Measurements from ENCODE around the gene ADAM22.

DNA sequence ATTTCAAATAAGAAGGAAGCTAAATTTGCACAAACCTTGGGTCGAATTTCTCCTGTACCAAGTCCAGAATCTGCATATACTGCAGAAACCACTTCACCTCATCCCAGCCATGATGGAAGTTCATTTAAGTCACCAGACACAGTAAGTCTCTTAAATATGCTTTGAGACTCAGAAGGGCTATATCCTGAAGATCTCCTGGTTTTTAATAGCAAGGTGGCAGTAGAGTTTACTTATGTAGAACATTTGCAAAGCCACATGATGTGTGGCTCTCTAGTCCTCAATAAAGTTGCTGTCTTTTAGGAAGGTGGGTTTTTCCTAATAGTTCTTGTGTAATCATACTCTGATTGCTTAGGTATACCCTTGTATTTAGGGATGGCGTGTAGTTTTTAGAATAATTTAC is 49.0 kb upstream of the ADAM22 start:
- TF ChIP-seq POLR2A (IDR thresholded peaks at IDR 0.05) (no peak), POLR2AphosphoS5 (IDR thresholded peaks at IDR 0.05) (no peak), EP300 (IDR thresholded peaks at IDR 0.05) (no peak)
- TF ChIP-seq, protein P1, sequence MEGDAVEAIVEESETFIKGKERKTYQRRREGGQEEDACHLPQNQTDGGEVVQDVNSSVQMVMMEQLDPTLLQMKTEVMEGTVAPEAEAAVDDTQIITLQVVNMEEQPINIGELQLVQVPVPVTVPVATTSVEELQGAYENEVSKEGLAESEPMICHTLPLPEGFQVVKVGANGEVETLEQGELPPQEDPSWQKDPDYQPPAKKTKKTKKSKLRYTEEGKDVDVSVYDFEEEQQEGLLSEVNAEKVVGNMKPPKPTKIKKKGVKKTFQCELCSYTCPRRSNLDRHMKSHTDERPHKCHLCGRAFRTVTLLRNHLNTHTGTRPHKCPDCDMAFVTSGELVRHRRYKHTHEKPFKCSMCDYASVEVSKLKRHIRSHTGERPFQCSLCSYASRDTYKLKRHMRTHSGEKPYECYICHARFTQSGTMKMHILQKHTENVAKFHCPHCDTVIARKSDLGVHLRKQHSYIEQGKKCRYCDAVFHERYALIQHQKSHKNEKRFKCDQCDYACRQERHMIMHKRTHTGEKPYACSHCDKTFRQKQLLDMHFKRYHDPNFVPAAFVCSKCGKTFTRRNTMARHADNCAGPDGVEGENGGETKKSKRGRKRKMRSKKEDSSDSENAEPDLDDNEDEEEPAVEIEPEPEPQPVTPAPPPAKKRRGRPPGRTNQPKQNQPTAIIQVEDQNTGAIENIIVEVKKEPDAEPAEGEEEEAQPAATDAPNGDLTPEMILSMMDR (IDR thresholded peaks at IDR 0.05) = no peak
